HEK293T (cell line): ENCODE results near the gene NDNF.

ENCODE experiments used
- CTCF ChIA-PET: fragments of 350-600 bp; formaldehyde crosslinking; extraction: SDS; loops from one replicate; lab custom pipeline; 2021; ENCODE audit warnings: antibody characterized with exemption, inconsistent platforms; lab: Yijun Ruan, JAX
- POLR2A ChIA-PET: fragments of 350-600 bp; formaldehyde crosslinking; extraction: SDS; loops from one replicate; lab custom pipeline; 2020; ENCODE audit warnings: antibody characterized with exemption, inconsistent platforms; lab: Yijun Ruan, JAX
- DNase-seq: peaks from one replicate; pipeline ENCODE4 v3.0.0; 2012; ENCODE audit warnings: mixed read lengths; ENCODE audit errors: extremely low spot score
- ARNT ChIP-seq: fragments of 450-650 bp; IDR thresholded peaks from 2 replicates; pipeline ENCODE4 v1.6.1; 2017; ENCODE audit warnings: mild to moderate bottlenecking
- BHLHE40 ChIP-seq: fragments of 450-650 bp; IDR thresholded peaks from 2 replicates; pipeline ENCODE4 v1.6.1; 2016; ENCODE audit warnings: mild to moderate bottlenecking, moderate library complexity, borderline replicate concordance
- CTBP1 ChIP-seq: fragments of 450-650 bp; IDR thresholded peaks from 2 replicates; pipeline ENCODE4 v1.6.1; 2016; ENCODE audit warnings: borderline replicate concordance
- ELF4 ChIP-seq: fragments of 450-650 bp; IDR thresholded peaks from 2 replicates; pipeline ENCODE4 v1.6.1; 2017; ENCODE audit warnings: antibody characterized with exemption
- FOXA1 ChIP-seq: fragments of 450-650 bp; IDR thresholded peaks from 2 replicates; pipeline ENCODE4 v1.6.1; 2016; ENCODE audit warnings: mild to moderate bottlenecking
- FOXK2 ChIP-seq: fragments of 450-650 bp; IDR thresholded peaks from 2 replicates; pipeline ENCODE4 v1.6.1; 2016; ENCODE audit warnings: mild to moderate bottlenecking
- FOXM1 ChIP-seq: fragments of 450-650 bp; IDR thresholded peaks from 2 replicates; pipeline ENCODE4 v1.6.1; 2017; ENCODE audit warnings: mild to moderate bottlenecking, borderline replicate concordance
- HDGF ChIP-seq: fragments of 450-650 bp; IDR thresholded peaks from 2 replicates; pipeline ENCODE4 v1.6.1; 2017; ENCODE audit warnings: antibody characterized with exemption, borderline replicate concordance
- L3MBTL2 ChIP-seq: fragments of 450-650 bp; conservative IDR thresholded peaks from 2 replicates; pipeline ENCODE4 v1.6.1; 2016; ENCODE audit warnings: mild to moderate bottlenecking
- LEF1 ChIP-seq: fragments of 450-650 bp; IDR thresholded peaks from 2 replicates; pipeline ENCODE4 v1.6.1; 2017; ENCODE audit warnings: mild to moderate bottlenecking, borderline replicate concordance
- NFRKB ChIP-seq: fragments of 450-650 bp; IDR thresholded peaks from 2 replicates; pipeline ENCODE4 v1.6.1; 2016; ENCODE audit warnings: mild to moderate bottlenecking, moderate library complexity
- SP1 ChIP-seq: fragments of 450-650 bp; IDR thresholded peaks from 2 replicates; pipeline ENCODE4 v1.6.1; 2017
- SUZ12 ChIP-seq: fragments of 450-650 bp; IDR thresholded peaks from 2 replicates; pipeline ENCODE4 v1.6.1; 2016; ENCODE audit warnings: mild to moderate bottlenecking
- TARDBP ChIP-seq: fragments of 450-650 bp; IDR thresholded peaks from 2 replicates; pipeline ENCODE4 v1.6.1; 2016
- ZNF384 ChIP-seq: fragments of 450-650 bp; IDR thresholded peaks from 2 replicates; pipeline ENCODE4 v1.6.1; 2016
- TF ChIP-seq, protein P1 (sequence below): fragments of 450-650 bp; IDR thresholded peaks from 2 replicates; pipeline ENCODE4 v1.6.1; 2016

The NDNF gene

GRCh38 chr4:121094297-121094966, 22.1 kb upstream of the NDNF start:
- ChIA-PET POLR2A (no interaction called here), CTCF (no interaction called here)
- TF ChIP-seq SUZ12 (no peak), BHLHE40 (no peak), FOXA1 (no peak), SP1 (no peak), TARDBP (no peak), ARNT (no peak), NFRKB (no peak), L3MBTL2 (no peak), ZNF384 (no peak), ELF4 (no peak), FOXM1 (no peak), LEF1 (no peak), HDGF (no peak), CTBP1 (no peak), FOXK2 (no peak)
- TF ChIP-seq, protein P1, sequence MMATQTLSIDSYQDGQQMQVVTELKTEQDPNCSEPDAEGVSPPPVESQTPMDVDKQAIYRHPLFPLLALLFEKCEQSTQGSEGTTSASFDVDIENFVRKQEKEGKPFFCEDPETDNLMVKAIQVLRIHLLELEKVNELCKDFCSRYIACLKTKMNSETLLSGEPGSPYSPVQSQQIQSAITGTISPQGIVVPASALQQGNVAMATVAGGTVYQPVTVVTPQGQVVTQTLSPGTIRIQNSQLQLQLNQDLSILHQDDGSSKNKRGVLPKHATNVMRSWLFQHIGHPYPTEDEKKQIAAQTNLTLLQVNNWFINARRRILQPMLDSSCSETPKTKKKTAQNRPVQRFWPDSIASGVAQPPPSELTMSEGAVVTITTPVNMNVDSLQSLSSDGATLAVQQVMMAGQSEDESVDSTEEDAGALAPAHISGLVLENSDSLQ: no peak
- DNase-seq: no peak

DNA sequence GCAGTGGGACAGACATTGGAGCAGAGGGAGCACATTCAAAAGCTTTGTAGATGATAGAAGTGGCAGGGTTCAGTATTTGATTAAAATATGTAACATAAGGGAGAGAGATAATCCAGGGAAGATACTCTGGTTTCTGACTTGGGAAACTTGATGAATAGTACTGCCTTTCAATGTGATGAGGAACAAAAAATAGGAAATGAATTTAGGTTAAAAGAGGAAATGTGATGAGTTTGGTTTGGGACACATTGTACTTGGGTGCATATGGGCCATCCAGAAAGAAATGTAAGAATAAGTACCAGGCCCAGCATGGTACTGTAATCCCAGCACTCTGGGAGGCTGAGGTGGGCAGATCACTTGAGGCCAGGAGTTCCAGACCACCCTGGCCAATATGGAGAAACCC, 20.9 kb upstream of the NDNF start:
- POLR2A ChIA-PET: no interaction called here
- TF ChIP-seq FOXM1 (no peak), L3MBTL2 (no peak), BHLHE40 (no peak), HDGF (no peak), FOXK2 (no peak), ELF4 (no peak)
- CTCF ChIA-PET: no interaction called here
- DNase-seq: no peak

DNA sequence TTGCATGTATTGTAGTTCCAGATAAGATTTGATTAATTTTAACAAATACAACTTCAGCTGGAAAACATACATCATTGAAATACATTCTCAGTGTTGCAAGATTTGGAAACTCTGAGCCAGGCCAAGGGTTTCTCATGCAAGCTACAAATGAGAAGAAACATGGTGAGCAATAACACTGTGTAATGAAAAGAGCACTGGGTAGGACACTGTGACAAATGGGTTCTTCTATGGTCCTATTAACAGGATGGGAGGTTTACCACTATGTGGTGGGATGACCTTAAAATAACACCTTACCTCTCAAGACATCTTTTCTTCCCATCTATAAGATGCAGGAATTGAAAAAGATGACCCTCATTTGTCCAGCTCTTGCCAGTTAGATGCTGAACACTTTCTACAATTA, 19.6 kb upstream of the NDNF start:
- ChIA-PET POLR2A (no interaction called here), CTCF (no interaction called here)
- DNase-seq: no peak
- no peak for TF ChIP-seq FOXM1
- no peak for TF ChIP-seq L3MBTL2

- ChIA-PET POLR2A (no interaction called here), CTCF (no interaction called here)
- TF ChIP-seq ARNT: no peak
- TF ChIP-seq NFRKB: no peak
- no peak for TF ChIP-seq BHLHE40
- TF ChIP-seq ZNF384: no peak
- TF ChIP-seq SP1: no peak
- TF ChIP-seq, protein P1: no peak
- TF ChIP-seq ELF4: no peak
- TF ChIP-seq TARDBP: no peak
- no peak for TF ChIP-seq HDGF
- no peak for TF ChIP-seq FOXM1
- no peak for TF ChIP-seq CTBP1
- no peak for TF ChIP-seq FOXK2
- no peak for TF ChIP-seq SUZ12
- no peak for TF ChIP-seq L3MBTL2
- no peak for TF ChIP-seq LEF1
- no peak for TF ChIP-seq FOXA1
- DNase-seq: no peak
Measured at GRCh38 chr4:121088867-121089266, 16.5 kb upstream of the NDNF start.

- ChIA-PET POLR2A (no interaction called here), CTCF (no interaction called here)
- TF ChIP-seq L3MBTL2: no peak
- DNase-seq: no peak
Measured at GRCh38 chr4:121079376-121079775, 7.0 kb upstream of the NDNF start.

- ChIA-PET POLR2A (no interaction called here), CTCF (no interaction called here)
- TF ChIP-seq, protein P1: no peak
- TF ChIP-seq FOXM1 (no peak), HDGF (no peak), CTBP1 (no peak), NFRKB (no peak), LEF1 (no peak), SUZ12 (no peak), FOXA1 (no peak), SP1 (no peak), ZNF384 (no peak), ELF4 (no peak)
- no peak for DNase-seq
Measured at GRCh38 chr4:121077496-121077895, 5.2 kb upstream of the NDNF start.

- no peak for TF ChIP-seq ELF4
- TF ChIP-seq FOXM1: no peak
- TF ChIP-seq ARNT: no peak
- TF ChIP-seq FOXA1: no peak
- no peak for TF ChIP-seq BHLHE40
- TF ChIP-seq LEF1: no peak
- TF ChIP-seq SUZ12: no peak
- TF ChIP-seq L3MBTL2: no peak
- no peak for TF ChIP-seq NFRKB
- TF ChIP-seq HDGF: no peak
- TF ChIP-seq FOXK2: no peak
- no peak for TF ChIP-seq CTBP1
- TF ChIP-seq TARDBP: no peak
- TF ChIP-seq, protein P1: no peak
- no peak for TF ChIP-seq SP1
- no peak for TF ChIP-seq ZNF384
- no peak for DNase-seq
- ChIA-PET POLR2A (no interaction called here), CTCF (no interaction called here)
Measured at GRCh38 chr4:121076416-121076815, 4.1 kb upstream of the NDNF start.
